Thyroid gland (tissue), 4 donors: Measurements from ENCODE around the gene LGR4. TPM values are rescaled to one million over a fixed set of nuclear protein-coding genes. Genes with fewer than 3 reads are reported as not detected.
A peak's percentile ranks its signal among the peaks of the same experiment; 100 is the strongest.
"Not testable (repeated sequence)": the region's sequence is repeated elsewhere in the genome, so short reads cannot be mapped to it uniquely, and the experiment has no call there.

Experiments used
- DNase-seq, 2 donors: peaks; one replicate each; pipeline ENCODE4 v3.0.0-alpha.2; 2019
- H3K27ac ChIP-seq, 3 donors: fragments of 200-600 bp; sonication (generic); 1 replicate in 2 of 3; 2 replicates in 1 of 3; pipeline ENCODE4 v1.5.1; 2016 to 2019; ENCODE audit warnings: mild to moderate bottlenecking in 1 of 3, moderate library complexity in 1 of 3
- H3K27me3 ChIP-seq: fragments of 200-600 bp; sonication (generic); one replicate; pipeline ENCODE4 v1.5.1; 2019
- H3K36me3 ChIP-seq, 2 donors: fragments of 200-600 bp; sonication (generic); one replicate each; pipeline ENCODE4 v1.5.1; 2016 to 2019
- H3K4me1 ChIP-seq, 2 donors: fragments of 200-600 bp; sonication (generic); one replicate each; pipeline ENCODE4 v1.5.1; 2017 to 2019
- H3K4me3 ChIP-seq, 3 donors: fragments of 200-600 bp; sonication (generic); replicated peaks in 1 of 3; 1 replicate in 2 of 3; 2 replicates in 1 of 3; pipeline ENCODE4 v1.5.1; 2016; ENCODE audit warnings: mild to moderate bottlenecking in 1 of 3
- H3K9me3 ChIP-seq: fragments of 200-600 bp; sonication (generic); one replicate; pipeline ENCODE4 v1.5.1; 2017
- POLR2A ChIP-seq, 2 donors: fragments of 450-650 bp; IDR thresholded peaks; one replicate each; pipeline ENCODE4 v1.6.1; 2017; ENCODE audit warnings: antibody characterized with exemption in 2 of 2, mild to moderate bottlenecking in 2 of 2, moderate library complexity in 1 of 2
- WGBS, 2 donors: methylation state at CpG; one replicate each; pipeline ENCODE4 v1.1.5; 2017; 5-methylcytosine and 5-hydroxymethylcytosine counted together
- intact Hi-C: fragments of 100-400 bp; cut with DNase I; formaldehyde crosslinking; loops from one replicate; pipeline ENCODE4 v1.15.1; 2023
- total RNA-seq, 4 donors: library from RNA; depleted of rRNA; stranded (reverse); fragments of >200 nt; gene quantifications; one replicate each; pipeline ENCODE4 v1.2.3, GENCODE V29; 2016
- TF ChIP-seq, protein P1 (sequence below), 6 experiments: fragments of 200-600 bp in 3 of 6; fragments of 450-650 bp in 3 of 6; sonication (generic) in 3 of 6; IDR thresholded peaks; one replicate each; pipeline ENCODE4 v1.5.1; 2016 to 2019; ENCODE audit warnings: antibody characterized with exemption in 6 of 6, mild to moderate bottlenecking in 2 of 6, inconsistent platforms in 1 of 6, moderate library complexity in 1 of 6

Gene LGR4, protein sequence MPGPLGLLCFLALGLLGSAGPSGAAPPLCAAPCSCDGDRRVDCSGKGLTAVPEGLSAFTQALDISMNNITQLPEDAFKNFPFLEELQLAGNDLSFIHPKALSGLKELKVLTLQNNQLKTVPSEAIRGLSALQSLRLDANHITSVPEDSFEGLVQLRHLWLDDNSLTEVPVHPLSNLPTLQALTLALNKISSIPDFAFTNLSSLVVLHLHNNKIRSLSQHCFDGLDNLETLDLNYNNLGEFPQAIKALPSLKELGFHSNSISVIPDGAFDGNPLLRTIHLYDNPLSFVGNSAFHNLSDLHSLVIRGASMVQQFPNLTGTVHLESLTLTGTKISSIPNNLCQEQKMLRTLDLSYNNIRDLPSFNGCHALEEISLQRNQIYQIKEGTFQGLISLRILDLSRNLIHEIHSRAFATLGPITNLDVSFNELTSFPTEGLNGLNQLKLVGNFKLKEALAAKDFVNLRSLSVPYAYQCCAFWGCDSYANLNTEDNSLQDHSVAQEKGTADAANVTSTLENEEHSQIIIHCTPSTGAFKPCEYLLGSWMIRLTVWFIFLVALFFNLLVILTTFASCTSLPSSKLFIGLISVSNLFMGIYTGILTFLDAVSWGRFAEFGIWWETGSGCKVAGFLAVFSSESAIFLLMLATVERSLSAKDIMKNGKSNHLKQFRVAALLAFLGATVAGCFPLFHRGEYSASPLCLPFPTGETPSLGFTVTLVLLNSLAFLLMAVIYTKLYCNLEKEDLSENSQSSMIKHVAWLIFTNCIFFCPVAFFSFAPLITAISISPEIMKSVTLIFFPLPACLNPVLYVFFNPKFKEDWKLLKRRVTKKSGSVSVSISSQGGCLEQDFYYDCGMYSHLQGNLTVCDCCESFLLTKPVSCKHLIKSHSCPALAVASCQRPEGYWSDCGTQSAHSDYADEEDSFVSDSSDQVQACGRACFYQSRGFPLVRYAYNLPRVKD
- total RNA-seq: 10 to 100 TPM; 40.8 to 62.1 (median 50.2) TPM

DNA sequence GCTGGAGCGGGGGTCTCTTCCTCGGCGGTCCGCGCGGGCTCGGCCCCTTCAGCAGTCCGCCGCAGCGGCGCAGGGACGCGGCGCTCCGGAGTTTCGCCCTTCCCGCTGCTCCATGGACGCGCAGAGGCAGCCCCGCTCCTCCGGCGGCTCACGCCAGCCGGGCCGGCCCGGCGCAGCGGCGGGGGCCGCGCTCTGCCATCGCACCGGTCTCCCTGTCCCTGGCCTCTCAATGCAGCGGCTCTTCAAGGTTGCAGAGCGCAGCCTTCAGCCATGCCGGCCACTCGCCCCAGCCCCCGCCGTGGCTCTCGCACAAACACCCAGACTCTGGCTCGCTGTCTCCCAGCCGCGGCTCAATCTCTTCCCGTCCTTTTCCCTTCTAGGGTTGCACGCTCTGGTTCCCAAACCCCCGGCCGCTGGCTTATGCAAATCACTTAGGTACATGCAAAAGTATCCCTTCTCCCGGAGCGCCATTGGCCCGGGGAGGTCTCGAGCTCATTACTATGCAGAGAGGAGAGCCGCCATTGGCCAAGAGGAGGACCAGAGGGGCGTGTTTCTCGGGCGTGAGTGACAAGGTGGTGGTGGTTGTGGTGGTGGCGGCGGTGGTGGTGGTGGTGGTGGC, at the start of gene LGR4:
Gene LGR4, minus strand, starts transcription at position 393 of the 619 bp plus-strand sequence. CDS start 488 bp downstream, outside the sequence.
- TF ChIP-seq POLR2A (IDR thresholded peaks at IDR 0.05): peak in 1 of 2 donors; percentile 97
- TF ChIP-seq, protein P1, sequence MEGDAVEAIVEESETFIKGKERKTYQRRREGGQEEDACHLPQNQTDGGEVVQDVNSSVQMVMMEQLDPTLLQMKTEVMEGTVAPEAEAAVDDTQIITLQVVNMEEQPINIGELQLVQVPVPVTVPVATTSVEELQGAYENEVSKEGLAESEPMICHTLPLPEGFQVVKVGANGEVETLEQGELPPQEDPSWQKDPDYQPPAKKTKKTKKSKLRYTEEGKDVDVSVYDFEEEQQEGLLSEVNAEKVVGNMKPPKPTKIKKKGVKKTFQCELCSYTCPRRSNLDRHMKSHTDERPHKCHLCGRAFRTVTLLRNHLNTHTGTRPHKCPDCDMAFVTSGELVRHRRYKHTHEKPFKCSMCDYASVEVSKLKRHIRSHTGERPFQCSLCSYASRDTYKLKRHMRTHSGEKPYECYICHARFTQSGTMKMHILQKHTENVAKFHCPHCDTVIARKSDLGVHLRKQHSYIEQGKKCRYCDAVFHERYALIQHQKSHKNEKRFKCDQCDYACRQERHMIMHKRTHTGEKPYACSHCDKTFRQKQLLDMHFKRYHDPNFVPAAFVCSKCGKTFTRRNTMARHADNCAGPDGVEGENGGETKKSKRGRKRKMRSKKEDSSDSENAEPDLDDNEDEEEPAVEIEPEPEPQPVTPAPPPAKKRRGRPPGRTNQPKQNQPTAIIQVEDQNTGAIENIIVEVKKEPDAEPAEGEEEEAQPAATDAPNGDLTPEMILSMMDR (IDR thresholded peaks at IDR 0.05): no peak
- Histone ChIP-seq H3K4me3 (peak within 1 kb of the TSS; percentile 56 to 75 (median 58)), H3K4me1 (peaks cover 32 to 37% of the 10 kb centered on the region in 2 donors), H3K27me3 (no peaks in the 10 kb centered on the region), H3K36me3 (no peaks in the 10 kb centered on the region), H3K27ac (peak within 1 kb of the TSS; percentile 85 to 90 (median 87)), H3K9me3 (no peaks in the 10 kb centered on the region)
- peak; percentile 97 to 98 for DNase-seq
- intact Hi-C loops: loop anchor here (5.0 kb wide), 1 partner anchor 115 kb away; no protein-coding TSS in a partner anchor
- WGBS, 2 donors: 1 to 2% methylated on average over 23 to 35 of the region's 57 CpGs

DNA sequence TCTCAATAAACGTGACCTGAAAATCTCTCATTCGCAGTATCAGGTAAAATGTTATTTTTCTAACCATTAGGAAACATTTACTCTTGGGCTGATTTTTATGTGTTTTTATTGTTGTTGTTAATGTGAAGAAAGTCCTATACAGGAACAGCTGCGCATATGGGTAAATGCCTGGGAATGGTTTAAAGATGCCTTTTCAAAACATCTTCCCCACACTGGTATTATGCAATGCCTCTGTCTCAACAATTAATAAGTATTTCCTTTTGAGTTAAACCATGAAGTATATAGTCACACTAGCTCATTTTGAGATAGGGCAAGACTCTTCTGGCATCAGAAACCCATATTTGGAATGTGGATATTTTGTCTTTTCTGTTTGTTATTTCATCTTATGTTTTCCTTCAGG, 47.6 kb upstream of the LGR4 start:
- no peaks in the 10 kb centered on the region for H3K9me3 ChIP-seq
- no peak for DNase-seq
- no peaks in the 10 kb centered on the region for H3K27me3 ChIP-seq
- 91 to 92% methylated on average over 3 of the region's 3 CpGs for WGBS, 2 donors
- H3K4me3 ChIP-seq: no peak overlapping the region
- H3K4me1 ChIP-seq: no peaks in the 10 kb centered on the region
- TF ChIP-seq, protein P1 (IDR thresholded peaks at IDR 0.05): no peak
- TF ChIP-seq POLR2A (IDR thresholded peaks at IDR 0.05): no peak
- H3K36me3 ChIP-seq: no peaks in the 10 kb centered on the region
- no peak overlapping the region for H3K27ac ChIP-seq
- intact Hi-C loops: no loop called here

DNA sequence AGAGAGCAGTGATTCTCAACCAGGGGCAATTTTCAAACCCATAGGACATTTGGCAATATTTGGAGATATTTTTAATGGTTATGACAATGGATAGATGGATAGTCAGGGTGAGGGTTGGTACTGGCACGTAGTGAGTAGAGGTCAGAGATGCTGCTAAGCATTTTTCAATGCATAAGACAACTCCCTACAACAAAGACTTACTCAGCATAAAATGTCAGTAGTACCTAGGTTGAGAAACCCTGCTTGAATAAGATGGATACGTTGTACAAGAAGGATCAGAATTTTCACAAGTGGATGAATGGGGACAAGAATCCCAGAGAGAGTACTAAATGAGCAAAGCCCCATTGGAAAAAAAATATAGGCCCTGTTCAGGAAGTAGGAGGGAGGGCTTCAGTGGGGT, 45.9 kb upstream of the LGR4 start:
- Histone ChIP-seq H3K4me3 (no peak overlapping the region), H3K36me3 (no peaks in the 10 kb centered on the region), H3K9me3 (no peaks in the 10 kb centered on the region), H3K27me3 (no peaks in the 10 kb centered on the region), H3K4me1 (no peaks in the 10 kb centered on the region), H3K27ac (no peak overlapping the region)
- WGBS, 2 donors: 75 to 82% methylated on average over 2 of the region's 2 CpGs
- TF ChIP-seq, protein P1 (IDR thresholded peaks at IDR 0.05): no peak
- no peak for TF ChIP-seq POLR2A (IDR thresholded peaks at IDR 0.05)
- intact Hi-C loops: no loop called here
- DNase-seq: no peak

DNA sequence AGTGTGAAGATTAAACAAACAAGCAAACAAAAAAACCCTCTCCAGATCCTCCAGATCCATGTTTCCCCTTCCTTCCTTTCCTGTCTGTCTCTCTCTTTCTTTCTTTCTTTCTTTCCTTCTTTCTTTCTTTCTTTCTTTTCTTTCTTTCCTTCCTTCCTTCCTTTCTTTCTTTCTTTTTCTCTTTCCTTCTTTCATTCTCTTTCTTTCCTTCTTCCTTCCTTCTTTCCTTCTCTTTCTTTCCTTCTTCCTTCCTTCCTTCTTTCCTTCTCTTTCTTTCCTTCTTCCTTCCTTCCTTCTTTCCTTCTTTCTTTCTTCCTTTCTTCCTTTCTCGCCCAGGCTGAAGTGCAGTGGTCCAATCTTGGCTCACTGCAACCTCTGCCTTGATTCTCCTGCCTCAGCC, 44.9 kb upstream of the LGR4 start:
- H3K36me3 ChIP-seq, H3K4me1 ChIP-seq, DNase-seq, H3K27me3 ChIP-seq, H3K4me3 ChIP-seq, H3K27ac ChIP-seq, intact Hi-C loops, H3K9me3 ChIP-seq: not testable (repeated sequence)
- 87 to 96% methylated on average over 1 of the region's 1 CpG for WGBS, 2 donors

DNA sequence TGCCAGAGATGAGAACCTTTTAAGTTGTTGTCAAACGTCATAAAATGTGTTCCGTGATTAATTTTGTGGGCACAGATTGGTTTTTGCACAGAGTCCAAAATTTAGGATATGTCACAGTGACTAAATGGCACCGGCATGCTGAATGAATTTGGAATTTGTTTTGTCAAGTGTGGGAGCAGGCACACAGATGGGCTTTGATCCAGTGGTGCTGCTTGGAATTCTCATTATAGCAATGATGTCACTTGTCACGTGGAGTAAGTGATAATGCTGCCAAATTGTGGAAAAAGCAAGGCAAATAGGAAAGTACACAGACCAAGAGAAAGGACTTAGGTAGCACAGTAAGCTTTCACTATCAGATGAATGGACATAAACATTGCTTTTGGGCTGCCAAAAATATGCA, 42.0 kb upstream of the LGR4 start:
- WGBS, 2 donors: 87% methylated on average over 4 of the region's 4 CpGs
- TF ChIP-seq POLR2A (IDR thresholded peaks at IDR 0.05): no peak
- TF ChIP-seq, protein P1 (IDR thresholded peaks at IDR 0.05): no peak

More for the DNA sequence above, 42.0 kb upstream of the LGR4 start:
- no peaks in the 10 kb centered on the region for H3K27me3 ChIP-seq
- no peaks in the 10 kb centered on the region for H3K9me3 ChIP-seq
- no peak overlapping the region for H3K4me3 ChIP-seq
- DNase-seq: no peak
- no peak overlapping the region for H3K27ac ChIP-seq
- H3K36me3 ChIP-seq: no peaks in the 10 kb centered on the region
- intact Hi-C loops: no loop called here
- H3K4me1 ChIP-seq: no peaks in the 10 kb centered on the region
